Lower leg skin (tissue), 3 donors: ENCODE results near the gene SRSF1.

Experiments used
- CTCF ChIP-seq, 3 donors: fragments of 450-650 bp; IDR thresholded peaks; one replicate each; pipeline ENCODE4 v1.5.1; 2016; ENCODE audit warnings: antibody characterized with exemption in 3 of 3, mild to moderate bottlenecking in 3 of 3, moderate library complexity in 2 of 3
- POLR2A ChIP-seq, 2 donors: fragments of 450-650 bp; IDR thresholded peaks; one replicate each; pipeline ENCODE4 v1.6.1; 2016 to 2017; ENCODE audit warnings: antibody characterized with exemption in 2 of 2, mild to moderate bottlenecking in 1 of 2, moderate library complexity in 1 of 2

GRCh38 chr17:57988301-57989250, 18.5 kb downstream of the SRSF1 start:
- TF ChIP-seq POLR2A (IDR thresholded peaks at IDR 0.05) (no peak), CTCF (IDR thresholded peaks at IDR 0.05) (no peak)
